Measurements from ENCODE around the gene FARP1. TPM values are rescaled to one million over a fixed set of nuclear protein-coding genes. Genes with fewer than 3 reads are reported as not detected.
A peak's percentile ranks its signal among the peaks of the same experiment; 100 is the strongest.

Gene FARP1
- total and polyA plus RNA-seq, 2 of the 13 experiments (the other 11 are each of a cell fraction or from before 2014, with no cell fraction given), result 70.6 to 126 TPM

DNA sequence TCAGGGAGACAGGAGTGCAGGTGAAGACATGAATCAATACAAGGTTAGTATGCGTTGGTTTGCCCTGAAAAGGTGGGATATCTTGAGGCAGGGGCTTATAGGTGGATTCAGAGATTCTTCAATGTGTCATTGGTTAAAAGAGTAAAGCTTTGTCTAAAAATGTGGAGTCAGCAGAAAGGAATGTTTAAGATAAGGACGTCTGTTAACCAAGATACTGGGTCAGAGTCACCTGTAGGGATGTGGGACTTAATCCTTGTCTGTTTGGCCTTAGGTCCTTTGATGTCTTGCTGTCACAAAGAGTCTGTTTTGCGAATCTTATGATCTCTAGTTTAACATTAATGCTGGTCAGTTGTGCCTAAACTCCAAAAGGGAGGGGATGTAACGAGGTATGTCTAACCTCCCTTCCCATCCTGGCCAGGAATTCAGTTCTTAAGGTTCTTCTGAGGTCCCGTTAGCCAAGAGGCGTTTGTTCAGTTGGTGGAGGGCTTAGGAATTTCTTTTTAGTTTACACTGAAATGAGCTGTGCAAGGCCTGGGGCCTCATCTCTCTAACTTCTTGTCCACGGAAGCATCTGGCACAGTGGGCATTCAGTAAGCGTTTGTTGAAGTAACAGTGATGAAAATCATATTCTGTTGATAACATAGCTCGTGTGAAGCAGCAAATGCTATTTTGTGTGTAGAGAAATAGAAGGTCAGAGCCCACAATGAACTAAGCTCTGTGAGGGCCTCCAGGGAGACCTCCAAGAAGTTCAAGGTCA, 130.4 kb downstream of the FARP1 start (continued):
- TF ChIP-seq, protein P1, sequence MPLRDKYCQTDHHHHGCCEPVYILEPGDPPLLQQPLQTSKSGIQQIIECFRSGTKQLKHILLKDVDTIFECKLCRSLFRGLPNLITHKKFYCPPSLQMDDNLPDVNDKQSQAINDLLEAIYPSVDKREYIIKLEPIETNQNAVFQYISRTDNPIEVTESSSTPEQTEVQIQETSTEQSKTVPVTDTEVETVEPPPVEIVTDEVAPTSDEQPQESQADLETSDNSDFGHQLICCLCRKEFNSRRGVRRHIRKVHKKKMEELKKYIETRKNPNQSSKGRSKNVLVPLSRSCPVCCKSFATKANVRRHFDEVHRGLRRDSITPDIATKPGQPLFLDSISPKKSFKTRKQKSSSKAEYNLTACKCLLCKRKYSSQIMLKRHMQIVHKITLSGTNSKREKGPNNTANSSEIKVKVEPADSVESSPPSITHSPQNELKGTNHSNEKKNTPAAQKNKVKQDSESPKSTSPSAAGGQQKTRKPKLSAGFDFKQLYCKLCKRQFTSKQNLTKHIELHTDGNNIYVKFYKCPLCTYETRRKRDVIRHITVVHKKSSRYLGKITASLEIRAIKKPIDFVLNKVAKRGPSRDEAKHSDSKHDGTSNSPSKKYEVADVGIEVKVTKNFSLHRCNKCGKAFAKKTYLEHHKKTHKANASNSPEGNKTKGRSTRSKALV (CRISPR knock-in tag; IDR thresholded peaks at IDR 0.05), result no peak
- 0 out of 2 replicates have a peak, but pooled peaks have one; percentile 39 for TF ChIP-seq ZNF230 (CRISPR knock-in tag; IDR thresholded peaks at IDR 0.05)
- peak in 1 of 2 experiments; percentile 31; a peak in 1 of 4 replicates for TF ChIP-seq POLR2A (IDR thresholded peaks at IDR 0.05; ENCODE audit: insufficient read depth in 1 of 2, low read depth in 2 of 2, low read length in 2 of 2)
- peak; percentile 39; the same call in 1 of the 2 replicates for TF ChIP-seq KDM6A (CRISPR knock-in tag; IDR thresholded peaks at IDR 0.05; ENCODE audit: low read depth)
- TF ChIP-seq ZNF543 (CRISPR knock-in tag; IDR thresholded peaks at IDR 0.05), result no peak
- no peak for TF ChIP-seq LCORL (IDR thresholded peaks at IDR 0.05)
- no peak for TF ChIP-seq LCORL (CRISPR knock-in tag; IDR thresholded peaks at IDR 0.05)
- peak; percentile 39; the same call in 1 of the 2 replicates for TF ChIP-seq RXRA (CRISPR knock-in tag; IDR thresholded peaks at IDR 0.05)
- 0 out of 2 replicates have a peak, but pooled peaks have one; percentile 30 for TF ChIP-seq ZNF614 (CRISPR knock-in tag; IDR thresholded peaks at IDR 0.05; ENCODE audit: borderline replicate concordance)
- peak; percentile 62 for TF ChIP-seq NR2F6 (IDR thresholded peaks at IDR 0.05)
- 0 out of 2 replicates have a peak, but pooled peaks have one; percentile 20 for TF ChIP-seq NR2F6 (CRISPR knock-in tag; IDR thresholded peaks at IDR 0.05)
- TF ChIP-seq, protein P2, sequence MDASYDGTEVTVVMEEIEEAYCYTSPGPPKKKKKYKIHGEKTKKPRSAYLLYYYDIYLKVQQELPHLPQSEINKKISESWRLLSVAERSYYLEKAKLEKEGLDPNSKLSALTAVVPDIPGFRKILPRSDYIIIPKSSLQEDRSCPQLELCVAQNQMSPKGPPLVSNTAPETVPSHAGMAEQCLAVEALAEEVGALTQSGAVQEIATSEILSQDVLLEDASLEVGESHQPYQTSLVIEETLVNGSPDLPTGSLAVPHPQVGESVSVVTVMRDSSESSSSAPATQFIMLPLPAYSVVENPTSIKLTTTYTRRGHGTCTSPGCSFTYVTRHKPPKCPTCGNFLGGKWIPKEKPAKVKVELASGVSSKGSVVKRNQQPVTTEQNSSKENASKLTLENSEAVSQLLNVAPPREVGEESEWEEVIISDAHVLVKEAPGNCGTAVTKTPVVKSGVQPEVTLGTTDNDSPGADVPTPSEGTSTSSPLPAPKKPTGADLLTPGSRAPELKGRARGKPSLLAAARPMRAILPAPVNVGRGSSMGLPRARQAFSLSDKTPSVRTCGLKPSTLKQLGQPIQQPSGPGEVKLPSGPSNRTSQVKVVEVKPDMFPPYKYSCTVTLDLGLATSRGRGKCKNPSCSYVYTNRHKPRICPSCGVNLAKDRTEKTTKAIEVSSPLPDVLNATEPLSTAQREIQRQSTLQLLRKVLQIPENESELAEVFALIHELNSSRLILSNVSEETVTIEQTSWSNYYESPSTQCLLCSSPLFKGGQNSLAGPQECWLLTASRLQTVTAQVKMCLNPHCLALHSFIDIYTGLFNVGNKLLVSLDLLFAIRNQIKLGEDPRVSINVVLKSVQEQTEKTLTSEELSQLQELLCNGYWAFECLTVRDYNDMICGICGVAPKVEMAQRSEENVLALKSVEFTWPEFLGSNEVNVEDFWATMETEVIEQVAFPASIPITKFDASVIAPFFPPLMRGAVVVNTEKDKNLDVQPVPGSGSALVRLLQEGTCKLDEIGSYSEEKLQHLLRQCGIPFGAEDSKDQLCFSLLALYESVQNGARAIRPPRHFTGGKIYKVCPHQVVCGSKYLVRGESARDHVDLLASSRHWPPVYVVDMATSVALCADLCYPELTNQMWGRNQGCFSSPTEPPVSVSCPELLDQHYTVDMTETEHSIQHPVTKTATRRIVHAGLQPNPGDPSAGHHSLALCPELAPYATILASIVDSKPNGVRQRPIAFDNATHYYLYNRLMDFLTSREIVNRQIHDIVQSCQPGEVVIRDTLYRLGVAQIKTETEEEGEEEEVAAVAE (CRISPR knock-in tag; IDR thresholded peaks at IDR 0.05; ENCODE audit: borderline replicate concordance), result no peak
- TF ChIP-seq, protein P3, sequence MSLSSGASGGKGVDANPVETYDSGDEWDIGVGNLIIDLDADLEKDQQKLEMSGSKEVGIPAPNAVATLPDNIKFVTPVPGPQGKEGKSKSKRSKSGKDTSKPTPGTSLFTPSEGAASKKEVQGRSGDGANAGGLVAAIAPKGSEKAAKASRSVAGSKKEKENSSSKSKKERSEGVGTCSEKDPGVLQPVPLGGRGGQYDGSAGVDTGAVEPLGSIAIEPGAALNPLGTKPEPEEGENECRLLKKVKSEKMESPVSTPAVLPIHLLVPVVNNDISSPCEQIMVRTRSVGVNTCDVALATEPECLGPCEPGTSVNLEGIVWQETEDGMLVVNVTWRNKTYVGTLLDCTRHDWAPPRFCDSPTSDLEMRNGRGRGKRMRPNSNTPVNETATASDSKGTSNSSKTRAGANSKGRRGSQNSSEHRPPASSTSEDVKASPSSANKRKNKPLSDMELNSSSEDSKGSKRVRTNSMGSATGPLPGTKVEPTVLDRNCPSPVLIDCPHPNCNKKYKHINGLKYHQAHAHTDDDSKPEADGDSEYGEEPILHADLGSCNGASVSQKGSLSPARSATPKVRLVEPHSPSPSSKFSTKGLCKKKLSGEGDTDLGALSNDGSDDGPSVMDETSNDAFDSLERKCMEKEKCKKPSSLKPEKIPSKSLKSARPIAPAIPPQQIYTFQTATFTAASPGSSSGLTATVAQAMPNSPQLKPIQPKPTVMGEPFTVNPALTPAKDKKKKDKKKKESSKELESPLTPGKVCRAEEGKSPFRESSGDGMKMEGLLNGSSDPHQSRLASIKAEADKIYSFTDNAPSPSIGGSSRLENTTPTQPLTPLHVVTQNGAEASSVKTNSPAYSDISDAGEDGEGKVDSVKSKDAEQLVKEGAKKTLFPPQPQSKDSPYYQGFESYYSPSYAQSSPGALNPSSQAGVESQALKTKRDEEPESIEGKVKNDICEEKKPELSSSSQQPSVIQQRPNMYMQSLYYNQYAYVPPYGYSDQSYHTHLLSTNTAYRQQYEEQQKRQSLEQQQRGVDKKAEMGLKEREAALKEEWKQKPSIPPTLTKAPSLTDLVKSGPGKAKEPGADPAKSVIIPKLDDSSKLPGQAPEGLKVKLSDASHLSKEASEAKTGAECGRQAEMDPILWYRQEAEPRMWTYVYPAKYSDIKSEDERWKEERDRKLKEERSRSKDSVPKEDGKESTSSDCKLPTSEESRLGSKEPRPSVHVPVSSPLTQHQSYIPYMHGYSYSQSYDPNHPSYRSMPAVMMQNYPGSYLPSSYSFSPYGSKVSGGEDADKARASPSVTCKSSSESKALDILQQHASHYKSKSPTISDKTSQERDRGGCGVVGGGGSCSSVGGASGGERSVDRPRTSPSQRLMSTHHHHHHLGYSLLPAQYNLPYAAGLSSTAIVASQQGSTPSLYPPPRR (CRISPR knock-in tag; IDR thresholded peaks at IDR 0.05; ENCODE audit: borderline replicate concordance), result peak; percentile 29; the same call in 1 of the 2 replicates
- TF ChIP-seq SRSF9 (IDR thresholded peaks at IDR 0.05; ENCODE audit: borderline replicate concordance, insufficient read depth, low read depth, low read length, poor library complexity, severe bottlenecking), result no peak
- no peak for TF ChIP-seq ZKSCAN5 (CRISPR knock-in tag; IDR thresholded peaks at IDR 0.05)
- TF ChIP-seq ZNF772 (CRISPR knock-in tag; IDR thresholded peaks at IDR 0.05), result no peak

Measured in HepG2 (cell line).